Spleen (tissue), 7 donors: Measurements from ENCODE around the gene PTCH1.

Experiments
- POLR2AphosphoS5 ChIP-seq, 3 donors: sonication (generic); formaldehyde crosslinking; IDR thresholded peaks; one replicate each; pipeline ENCODE4 v1.5.1; 2017; ENCODE audit warnings: antibody characterized with exemption in 3 of 3
- TF ChIP-seq, protein P1 (sequence below), 11 experiments: fragments of 200-600 bp in 7 of 11; fragments of 450-650 bp in 4 of 11; sonication (generic) in 4 of 11; IDR thresholded peaks in 8 of 11; conservative IDR thresholded peaks in 3 of 11; 1 replicate in 7 of 11; 2 replicates in 4 of 11; pipeline versions ENCODE4 v1.4.0 to v1.8.0; 2016 to 2021; ENCODE audit warnings: antibody characterized with exemption in 11 of 11, inconsistent platforms in 4 of 11, mild to moderate bottlenecking in 1 of 11
- donor health status: DM: no; HTN: no; CAD: no; lungs with moderate emphysema.
- donor health status: DM: no; HTN: no; CAD: no.
- donor health status: DM: no; HTN: no; CAD: no.

GRCh38 chr9:95522871-95523370 is 6.2 kb upstream of the PTCH1 start:
- TF ChIP-seq, protein P1, sequence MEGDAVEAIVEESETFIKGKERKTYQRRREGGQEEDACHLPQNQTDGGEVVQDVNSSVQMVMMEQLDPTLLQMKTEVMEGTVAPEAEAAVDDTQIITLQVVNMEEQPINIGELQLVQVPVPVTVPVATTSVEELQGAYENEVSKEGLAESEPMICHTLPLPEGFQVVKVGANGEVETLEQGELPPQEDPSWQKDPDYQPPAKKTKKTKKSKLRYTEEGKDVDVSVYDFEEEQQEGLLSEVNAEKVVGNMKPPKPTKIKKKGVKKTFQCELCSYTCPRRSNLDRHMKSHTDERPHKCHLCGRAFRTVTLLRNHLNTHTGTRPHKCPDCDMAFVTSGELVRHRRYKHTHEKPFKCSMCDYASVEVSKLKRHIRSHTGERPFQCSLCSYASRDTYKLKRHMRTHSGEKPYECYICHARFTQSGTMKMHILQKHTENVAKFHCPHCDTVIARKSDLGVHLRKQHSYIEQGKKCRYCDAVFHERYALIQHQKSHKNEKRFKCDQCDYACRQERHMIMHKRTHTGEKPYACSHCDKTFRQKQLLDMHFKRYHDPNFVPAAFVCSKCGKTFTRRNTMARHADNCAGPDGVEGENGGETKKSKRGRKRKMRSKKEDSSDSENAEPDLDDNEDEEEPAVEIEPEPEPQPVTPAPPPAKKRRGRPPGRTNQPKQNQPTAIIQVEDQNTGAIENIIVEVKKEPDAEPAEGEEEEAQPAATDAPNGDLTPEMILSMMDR (IDR thresholded peaks at IDR 0.05 in 8 of 11, conservative IDR thresholded peaks at IDR 0.05 in 3 of 11), result no peak
- TF ChIP-seq POLR2AphosphoS5 (IDR thresholded peaks at IDR 0.05), result no peak
